ENCODE results near the gene NCOA4. TPM values are rescaled to one million over a fixed set of nuclear protein-coding genes. Genes with fewer than 3 reads are reported as not detected.
A peak's percentile ranks its signal among the peaks of the same experiment; 100 is the strongest.

The NCOA4 gene
- total RNA-seq, 1 donor from 2014 or later = 84.0 TPM

DNA sequence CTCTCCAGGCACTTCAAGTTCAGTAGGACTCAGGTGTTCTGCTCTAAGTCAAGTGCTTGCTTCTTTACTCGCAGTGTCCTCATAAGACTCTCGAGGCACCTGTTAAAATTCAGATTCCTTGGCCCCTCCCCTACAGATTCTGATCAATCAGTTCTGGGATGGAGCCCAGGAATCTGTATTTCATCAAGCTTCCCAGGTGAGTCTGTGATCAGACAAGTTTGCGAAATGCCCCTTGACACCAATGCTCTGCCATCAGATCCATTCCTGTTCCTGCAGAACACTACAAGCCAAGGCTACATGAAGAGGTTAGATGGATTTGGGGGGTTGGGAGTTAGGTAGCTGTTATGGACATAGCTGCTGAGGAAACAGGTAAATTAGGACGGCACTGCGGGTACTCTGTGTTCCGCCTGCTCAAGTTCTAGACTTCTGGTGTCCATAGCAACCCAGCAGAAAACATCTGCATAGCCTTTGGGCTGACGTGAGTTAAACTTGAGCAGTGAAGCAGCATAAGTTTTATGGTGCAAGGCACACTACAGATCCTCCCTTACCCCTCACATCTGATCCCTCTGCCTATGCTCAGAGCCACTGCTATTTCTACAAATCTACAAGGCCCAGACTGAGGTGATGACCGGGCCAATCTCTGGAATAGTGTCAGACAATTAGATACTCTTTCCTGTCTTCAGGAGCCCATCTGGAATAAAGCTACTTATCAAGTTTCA, 6.8 kb upstream of the NCOA4 start:
- DNase-seq (ENCODE audit: low spot score, unreplicated experiment) = no peak

DNA sequence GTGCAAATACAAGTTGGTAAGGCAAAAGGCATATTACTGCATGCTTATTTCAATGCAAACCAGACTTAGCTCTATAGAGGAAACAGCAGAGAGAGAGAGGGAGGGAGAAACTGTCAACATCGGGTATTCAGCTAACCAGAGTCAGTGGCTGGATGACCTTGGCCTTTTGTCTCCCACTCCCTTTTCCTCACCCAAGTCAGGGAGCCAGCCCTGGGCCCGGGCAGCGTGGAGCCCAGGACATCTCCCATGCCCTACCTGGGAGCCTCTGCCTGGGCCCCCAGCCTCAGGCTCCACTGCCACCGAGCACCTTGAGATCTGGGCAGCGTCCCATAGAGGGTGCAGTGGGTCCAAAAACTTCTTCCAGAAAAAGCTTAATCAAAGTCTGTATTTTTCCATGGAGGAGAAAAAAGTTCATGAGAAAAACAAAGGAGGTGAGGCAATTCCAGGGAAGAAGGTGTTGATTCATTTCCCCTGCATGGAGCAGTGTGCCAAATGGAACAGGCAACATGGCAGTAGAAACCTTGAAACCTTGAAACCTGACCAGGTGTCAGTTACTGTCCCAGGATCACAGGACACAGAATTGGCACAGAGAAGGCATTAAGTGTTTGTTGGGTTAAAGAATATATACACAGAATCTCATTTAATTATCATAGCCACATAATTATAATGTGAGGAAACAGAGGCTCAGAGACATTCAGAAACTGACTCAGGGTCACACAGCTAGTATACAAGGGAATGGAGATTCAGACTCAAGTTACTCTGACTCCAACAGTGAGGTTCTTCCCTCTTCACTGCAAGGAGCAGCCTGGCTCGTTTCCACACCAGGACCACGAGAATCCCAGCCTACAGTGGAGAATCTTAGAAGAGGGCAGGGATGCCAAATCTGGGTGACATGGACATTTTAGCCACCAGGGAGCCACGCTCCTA, 5.8 kb upstream of the NCOA4 start:
- Mint-ChIP-seq H3K27me3 (peaks cover 3% of the 10 kb centered on the region), H3K9me3 (ENCODE audit: low read depth) (no peaks in the 10 kb centered on the region), H3K4me1 (ENCODE audit: low read depth) (peaks cover 6% of the 10 kb centered on the region), H3K27ac (no peak overlapping the region), H3K36me3 (ENCODE audit: insufficient read depth) (no peaks in the 10 kb centered on the region), H3K4me3 (ENCODE audit: low read depth) (no peak overlapping the region)
- no peak for DNase-seq (ENCODE audit: low spot score, unreplicated experiment)
- TF ChIP-seq CTCF (IDR thresholded peaks at IDR 0.05; ENCODE audit: unreplicated experiment) = no peak

More for the DNA sequence above, 6.8 kb upstream of the NCOA4 start:
- Mint-ChIP-seq H3K9me3 (ENCODE audit: low read depth) (no peaks in the 10 kb centered on the region), H3K4me3 (ENCODE audit: low read depth) (no peak overlapping the region), H3K4me1 (ENCODE audit: low read depth) (no peaks in the 10 kb centered on the region), H3K27ac (no peak overlapping the region), H3K36me3 (ENCODE audit: insufficient read depth) (no peaks in the 10 kb centered on the region), H3K27me3 (peaks cover 3% of the 10 kb centered on the region)
- no peak for TF ChIP-seq CTCF (IDR thresholded peaks at IDR 0.05; ENCODE audit: unreplicated experiment)

- peaks cover 20% of the 10 kb centered on the region for H3K4me1 Mint-ChIP-seq (ENCODE audit: low read depth)
- no peak overlapping the region for H3K4me3 Mint-ChIP-seq (ENCODE audit: low read depth)
- H3K27ac Mint-ChIP-seq = no peak overlapping the region
- peaks cover 2% of the 10 kb centered on the region for H3K9me3 Mint-ChIP-seq (ENCODE audit: low read depth)
- no peak for TF ChIP-seq CTCF (IDR thresholded peaks at IDR 0.05; ENCODE audit: unreplicated experiment)
- no peaks in the 10 kb centered on the region for H3K36me3 Mint-ChIP-seq (ENCODE audit: insufficient read depth)
- H3K27me3 Mint-ChIP-seq = no peaks in the 10 kb centered on the region
- DNase-seq (ENCODE audit: low spot score, unreplicated experiment) = no peak
Measured at GRCh38 chr10:46033602-46034011, 3.2 kb upstream of the NCOA4 start.

GRCh38 chr10:46031648-46032532, 1.5 kb upstream of the NCOA4 start:
- Mint-ChIP-seq H3K36me3 (ENCODE audit: insufficient read depth) (no peaks in the 10 kb centered on the region), H3K27me3 (no peaks in the 10 kb centered on the region), H3K4me1 (ENCODE audit: low read depth) (peaks cover 28% of the 10 kb centered on the region), H3K4me3 (ENCODE audit: low read depth) (peak overlapping the region; percentile 11), H3K9me3 (ENCODE audit: low read depth) (peaks cover 2% of the 10 kb centered on the region), H3K27ac (peak overlapping the region; percentile 67)
- TF ChIP-seq CTCF (IDR thresholded peaks at IDR 0.05; ENCODE audit: unreplicated experiment) = no peak
- DNase-seq (ENCODE audit: low spot score, unreplicated experiment) = no peak
